Activated CD4-positive, alpha-beta T cell treated with anti-CD3 and anti-CD28 coated beads, Interleukin-2, amount 50 U/mL, for 16 hours (primary cell): Measurements from ENCODE around the gene OLFML3.
"Not testable (repeated sequence)": the region's sequence is repeated elsewhere in the genome, so short reads cannot be mapped to it uniquely, and the experiment has no call there.

Source experiments
- DNase-seq: peaks from one replicate; pipeline ENCODE4 v3.0.0-alpha.2; 2020

OLFML3 gene

GRCh38 chr1:113993766-113994165 is 14.5 kb downstream of the OLFML3 start:
- no peak for DNase-seq

GRCh38 chr1:113995382-113995781 is 16.1 kb downstream of the OLFML3 start:
- DNase-seq, result no peak

GRCh38 chr1:113998361-113998760 is 19.1 kb downstream of the OLFML3 start:
- DNase-seq, result no peak

- DNase-seq, result no peak
These were observed 20.0 kb downstream of the OLFML3 start for GRCh38 chr1:113999233-113999632.

GRCh38 chr1:113999799-114000198 is 20.5 kb downstream of the OLFML3 start:
- DNase-seq, result no peak

- no peak for DNase-seq
These were observed 21.1 kb downstream of the OLFML3 start for GRCh38 chr1:114000406-114000805.

GRCh38 chr1:114002492-114003239 is 23.4 kb downstream of the OLFML3 start:
- DNase-seq, result no peak

- DNase-seq, result no peak
These were observed 24.2 kb downstream of the OLFML3 start for GRCh38 chr1:114003431-114003830.

- DNase-seq, result not testable (repeated sequence)
These were observed 27.6 kb downstream of the OLFML3 start for GRCh38 chr1:114006825-114007224.

GRCh38 chr1:114008480-114008941 is 29.2 kb downstream of the OLFML3 start:
- DNase-seq, result no peak

GRCh38 chr1:114008993-114009392 is 29.7 kb downstream of the OLFML3 start:
- no peak for DNase-seq

- no peak for DNase-seq
These were observed 30.1 kb downstream of the OLFML3 start for GRCh38 chr1:114009393-114009792.

GRCh38 chr1:114010433-114011184 is 31.3 kb downstream of the OLFML3 start:
- no peak for DNase-seq

GRCh38 chr1:114011796-114012195 is 32.5 kb downstream of the OLFML3 start:
- no peak for DNase-seq

- no peak for DNase-seq
These were observed 35.8 kb downstream of the OLFML3 start for GRCh38 chr1:114015075-114015474.

GRCh38 chr1:114019724-114020123 is 40.5 kb downstream of the OLFML3 start:
- not testable (repeated sequence) for DNase-seq

GRCh38 chr1:114021665-114022099 is 42.4 kb downstream of the OLFML3 start:
- DNase-seq, result no peak

- no peak for DNase-seq
These were observed 43.6 kb downstream of the OLFML3 start for GRCh38 chr1:114022877-114023276.

- DNase-seq, result no peak
These were observed 44.1 kb downstream of the OLFML3 start for GRCh38 chr1:114023377-114023776.

GRCh38 chr1:114024049-114024448 is 44.8 kb downstream of the OLFML3 start:
- DNase-seq, result no peak

GRCh38 chr1:114025609-114026401 is 46.5 kb downstream of the OLFML3 start:
- DNase-seq, result no peak

GRCh38 chr1:114026797-114027196 is 47.5 kb downstream of the OLFML3 start:
- no peak for DNase-seq
